Trophoblast cell (in vitro differentiated cells and primary cell): ENCODE results near the gene ADARB1.
A peak's percentile ranks its signal among the peaks of the same experiment; 100 is the strongest.

Experiments
- DNase-seq, 2 donors: peaks; one replicate each; pipeline ENCODE4 v3.0.0-alpha.2; 2016
- H2AFZ ChIP-seq: 2 replicates; pipeline ENCODE4 v1.6.1; 2013; ENCODE audit warnings: low read length, moderate library complexity, mild to moderate bottlenecking; ENCODE audit not compliant: insufficient read depth, poor library complexity
- H2AK5ac ChIP-seq: 2 replicates; pipeline ENCODE4 v1.6.1; 2013; ENCODE audit warnings: mild to moderate bottlenecking, low read length
- H2BK120ac ChIP-seq: 2 replicates; pipeline ENCODE4 v1.6.1; 2013; ENCODE audit warnings: low read length, mild to moderate bottlenecking, moderate library complexity; ENCODE audit not compliant: insufficient read depth, poor library complexity
- H2BK12ac ChIP-seq: 2 replicates; pipeline ENCODE4 v1.6.1; 2013; ENCODE audit warnings: mild to moderate bottlenecking, low read length, moderate library complexity
- H2BK5ac ChIP-seq: 2 replicates; pipeline ENCODE4 v1.6.1; 2013; ENCODE audit warnings: low read length, low read depth, moderate library complexity, mild to moderate bottlenecking; ENCODE audit not compliant: poor library complexity
- H3K14ac ChIP-seq: 2 replicates; pipeline ENCODE4 v1.6.1; 2013; ENCODE audit warnings: mild to moderate bottlenecking, low read length
- H3K18ac ChIP-seq: 2 replicates; pipeline ENCODE4 v1.6.1; 2013; ENCODE audit warnings: mild to moderate bottlenecking, low read length
- H3K23ac ChIP-seq: 2 replicates; pipeline ENCODE4 v1.6.1; 2013; ENCODE audit warnings: low read length
- H3K27ac ChIP-seq: 2 replicates; pipeline ENCODE4 v1.5.1; 2013; ENCODE audit warnings: low read depth, mild to moderate bottlenecking, inconsistent platforms, low read length, moderate library complexity
- H3K27me3 ChIP-seq: 2 replicates; pipeline ENCODE4 v1.6.1; 2013; ENCODE audit warnings: inconsistent platforms, mild to moderate bottlenecking, low read length, moderate library complexity; ENCODE audit not compliant: insufficient read depth
- H3K36me3 ChIP-seq, 2 experiments: 1 replicate in 1 of 2; 2 replicates in 1 of 2; pipeline ENCODE4 v1.6.1; 2013; ENCODE audit warnings: low read length in 2 of 2, mild to moderate bottlenecking in 2 of 2, moderate library complexity in 1 of 2; ENCODE audit not compliant: insufficient read depth in 2 of 2, control insufficient read depth in 1 of 2
- H3K4ac ChIP-seq: 2 replicates; pipeline ENCODE4 v1.6.1; 2013; ENCODE audit warnings: low read depth, mild to moderate bottlenecking, low read length, moderate library complexity
- H3K4me1 ChIP-seq, 2 experiments: 1 replicate in 1 of 2; 2 replicates in 1 of 2; pipeline ENCODE4 v1.6.1; 2013; ENCODE audit warnings: low read length in 2 of 2, mild to moderate bottlenecking in 2 of 2, moderate library complexity in 1 of 2; ENCODE audit not compliant: insufficient read depth in 2 of 2, control insufficient read depth in 1 of 2
- H3K4me2 ChIP-seq: 2 replicates; pipeline ENCODE4 v1.6.1; 2013; ENCODE audit warnings: inconsistent platforms, mild to moderate bottlenecking, low read length, moderate library complexity
- H3K4me3 ChIP-seq: 2 replicates; pipeline ENCODE4 v1.5.1; 2013; ENCODE audit warnings: mild to moderate bottlenecking, low read depth, low read length, inconsistent platforms
- H3K79me1 ChIP-seq: one replicate; pipeline ENCODE4 v1.6.1; 2013; ENCODE audit warnings: low read length
- H3K79me2 ChIP-seq: 2 replicates; pipeline ENCODE4 v1.6.1; 2013; ENCODE audit warnings: low read length, mild to moderate bottlenecking; ENCODE audit not compliant: control insufficient read depth, insufficient read depth, poor library complexity
- H3K9ac ChIP-seq: 2 replicates; pipeline ENCODE4 v1.6.1; 2013; ENCODE audit warnings: mild to moderate bottlenecking, low read length
- H3K9me3 ChIP-seq: 2 replicates; pipeline ENCODE4 v1.6.1; 2013; ENCODE audit warnings: low read depth, mild to moderate bottlenecking, control low read depth, inconsistent platforms, low read length; ENCODE audit not compliant: insufficient read depth
- H4K12ac ChIP-seq: 2 replicates; pipeline ENCODE4 v1.6.1; 2013; ENCODE audit warnings: low read depth, mild to moderate bottlenecking, low read length, moderate library complexity
- H4K8ac ChIP-seq: 2 replicates; pipeline ENCODE4 v1.6.1; 2013; ENCODE audit warnings: low read depth, mild to moderate bottlenecking, low read length, moderate library complexity
- H4K91ac ChIP-seq: one replicate; pipeline ENCODE4 v1.6.1; 2013; ENCODE audit warnings: low read depth, mild to moderate bottlenecking, low read length, moderate library complexity
- WGBS: extraction: QIAGEN DNeasy Blood & Tissue Kit; methylation state at CpG from one replicate; pipeline ENCODE4 v1.1.7; 2013; ENCODE audit warnings: missing lambda C conversion rate; ENCODE audit not compliant: insufficient read length, insufficient coverage; ENCODE audit errors: extremely low coverage; 5-methylcytosine and 5-hydroxymethylcytosine counted together

The ADARB1 gene

DNA sequence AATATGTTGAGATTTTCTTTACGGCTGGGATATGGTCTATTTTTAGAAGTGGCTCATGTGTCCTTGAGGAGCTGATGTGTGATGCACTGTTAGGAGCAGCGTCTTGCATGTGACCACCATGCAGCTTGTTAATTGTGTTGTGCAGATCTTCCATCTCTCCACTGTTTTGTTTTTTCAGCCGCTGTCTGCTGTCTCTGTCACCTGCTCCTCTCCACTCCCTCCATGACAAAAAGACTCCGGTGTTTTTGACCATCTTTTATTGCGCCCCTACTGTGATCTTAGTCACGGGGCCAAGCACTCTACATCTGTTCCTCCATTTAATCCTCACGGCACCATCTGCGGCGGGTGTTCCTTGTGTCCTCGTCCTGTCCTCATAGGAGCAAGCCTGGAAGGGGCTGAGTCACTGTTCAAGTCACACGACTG, 51.8 kb downstream of the ADARB1 start:
- H3K27me3 ChIP-seq, result no peaks in the 10 kb centered on the region
- no peak overlapping the region for H4K12ac ChIP-seq
- no peak overlapping the region for H3K23ac ChIP-seq
- H3K9ac ChIP-seq, result no peak overlapping the region
- H4K91ac ChIP-seq, result no peak overlapping the region
- no peak overlapping the region for H3K4me2 ChIP-seq
- H2BK120ac ChIP-seq, result no peak overlapping the region
- no peak overlapping the region for H3K4ac ChIP-seq
- DNase-seq, result no peak
- H2AFZ ChIP-seq, result no peak overlapping the region
- no peak overlapping the region for H2BK12ac ChIP-seq
- H3K18ac ChIP-seq, result no peak overlapping the region
- H2AK5ac ChIP-seq, result no peak overlapping the region
- H3K4me3 ChIP-seq, result peak overlapping the region; percentile 20
- H3K36me3 ChIP-seq, result peaks cover 2 to 8% of the 10 kb centered on the region in 2 experiments
- no peak overlapping the region for H3K14ac ChIP-seq
- no peaks in the 10 kb centered on the region for H3K4me1 ChIP-seq
- no peak overlapping the region for H3K27ac ChIP-seq
- WGBS, result no CpG with 5 or more reads among the region's 11 CpGs
- no peak overlapping the region for H2BK5ac ChIP-seq
- H3K9me3 ChIP-seq, result peaks cover 2% of the 10 kb centered on the region
- no peaks in the 10 kb centered on the region for H3K79me1 ChIP-seq
- no peaks in the 10 kb centered on the region for H3K79me2 ChIP-seq
- no peak overlapping the region for H4K8ac ChIP-seq

GRCh38 chr21:45126983-45127382, 52.6 kb downstream of the ADARB1 start:
- Histone ChIP-seq H4K91ac (no peak overlapping the region), H2AK5ac (no peak overlapping the region), H3K4me3 (no peak overlapping the region), H3K4me1 (no peaks in the 10 kb centered on the region), H3K27me3 (no peaks in the 10 kb centered on the region), H4K12ac (no peak overlapping the region), H4K8ac (no peak overlapping the region), H3K36me3 (peaks cover 2 to 8% of the 10 kb centered on the region in 2 experiments), H3K9ac (no peak overlapping the region), H2BK120ac (no peak overlapping the region), H2BK12ac (no peak overlapping the region), H3K18ac (no peak overlapping the region), H2BK5ac (no peak overlapping the region), H2AFZ (no peak overlapping the region), H3K23ac (no peak overlapping the region), H3K79me1 (no peaks in the 10 kb centered on the region), H3K14ac (no peak overlapping the region), H3K79me2 (no peaks in the 10 kb centered on the region), H3K9me3 (peaks cover 2% of the 10 kb centered on the region), H3K4ac (no peak overlapping the region), H3K4me2 (no peak overlapping the region), H3K27ac (no peak overlapping the region)
- no peak for DNase-seq
- WGBS, result no CpG with 5 or more reads among the region's 7 CpGs

GRCh38 chr21:45127937-45128336, 53.6 kb downstream of the ADARB1 start:
- Histone ChIP-seq H2BK5ac (no peak overlapping the region), H3K36me3 (peaks cover 2 to 6% of the 10 kb centered on the region in 2 experiments)
- DNase-seq, result no peak

DNA sequence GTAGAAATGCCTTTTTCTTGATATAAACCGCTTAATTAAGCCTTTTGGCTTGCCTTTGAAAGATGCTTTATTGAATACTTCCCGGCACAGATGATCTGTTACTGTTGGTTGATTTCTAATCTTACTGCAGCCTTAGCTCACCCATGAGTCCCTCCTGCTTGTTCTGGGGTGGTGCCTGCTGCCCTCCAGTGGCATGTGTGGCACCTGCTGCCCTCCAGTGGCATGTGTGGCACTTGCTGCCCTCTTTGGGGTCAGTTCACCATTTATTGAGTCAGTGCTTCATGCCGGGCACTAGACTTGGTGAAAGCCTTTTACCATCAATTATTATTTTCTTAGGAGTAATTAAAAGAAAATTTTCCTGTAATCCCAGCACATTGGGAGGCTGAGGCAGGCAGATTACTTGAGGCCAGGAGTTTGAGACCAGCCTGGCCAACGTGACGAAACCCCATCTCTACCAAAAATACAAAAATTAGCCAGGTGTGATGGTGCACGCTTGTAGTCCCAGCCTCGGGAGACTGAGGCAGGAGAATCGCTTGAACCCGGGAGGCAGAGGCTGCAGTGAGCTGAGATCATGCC, 54.3 kb downstream of the ADARB1 start:
- H2BK5ac ChIP-seq, result no peak overlapping the region
- no peaks in the 10 kb centered on the region for H3K79me2 ChIP-seq
- H3K4me2 ChIP-seq, result no peak overlapping the region
- peaks cover 0 to 2% of the 10 kb centered on the region in 2 experiments for H3K4me1 ChIP-seq
- H3K4me3 ChIP-seq, result no peak overlapping the region
- no peak overlapping the region for H4K91ac ChIP-seq
- H4K12ac ChIP-seq, result no peak overlapping the region
- no peak overlapping the region for H3K9ac ChIP-seq
- no peak overlapping the region for H3K23ac ChIP-seq
- no peak overlapping the region for H3K4ac ChIP-seq
- no peak overlapping the region for H3K27ac ChIP-seq
- no peak overlapping the region for H3K18ac ChIP-seq
- peaks cover 2 to 6% of the 10 kb centered on the region in 2 experiments for H3K36me3 ChIP-seq
- H2AFZ ChIP-seq, result no peak overlapping the region
- peaks cover 2% of the 10 kb centered on the region for H3K9me3 ChIP-seq
- H3K27me3 ChIP-seq, result no peaks in the 10 kb centered on the region
- no peak overlapping the region for H4K8ac ChIP-seq
- no peak overlapping the region for H2BK120ac ChIP-seq
- H2BK12ac ChIP-seq, result no peak overlapping the region
- peak in 1 of 2 donors; percentile 36 for DNase-seq
- no peak overlapping the region for H2AK5ac ChIP-seq
- no peaks in the 10 kb centered on the region for H3K79me1 ChIP-seq
- no peak overlapping the region for H3K14ac ChIP-seq
- no CpG with 5 or more reads among the region's 9 CpGs for WGBS

More at GRCh38 chr21:45127937-45128336, 53.6 kb downstream of the ADARB1 start:
- Histone ChIP-seq H3K27me3 (no peaks in the 10 kb centered on the region), H3K18ac (no peak overlapping the region), H2AK5ac (no peak overlapping the region), H3K79me1 (no peaks in the 10 kb centered on the region), H3K9ac (no peak overlapping the region), H3K23ac (no peak overlapping the region), H3K4me3 (no peak overlapping the region), H3K9me3 (peaks cover 2% of the 10 kb centered on the region), H4K12ac (no peak overlapping the region), H4K91ac (no peak overlapping the region), H3K14ac (no peak overlapping the region), H2BK12ac (no peak overlapping the region), H2BK120ac (no peak overlapping the region), H3K79me2 (no peaks in the 10 kb centered on the region), H3K4ac (no peak overlapping the region), H4K8ac (no peak overlapping the region), H3K27ac (no peak overlapping the region), H3K4me2 (no peak overlapping the region), H2AFZ (no peak overlapping the region), H3K4me1 (peaks cover 0 to under 1% of the 10 kb centered on the region in 2 experiments)
- WGBS, result no CpG with 5 or more reads among the region's 13 CpGs
